Liver (tissue), 3 donors: ENCODE results near the gene RBFOX1.

Experiments
- FOXA1 ChIP-seq: IDR thresholded peaks from 2 replicates; pipeline ENCODE4 v1.6.1; 2016; ENCODE audit warnings: antibody characterized with exemption
- HNF4A ChIP-seq, 2 donors: conservative IDR thresholded peaks; 2 replicates each; pipeline ENCODE4 v1.6.1; 2016; ENCODE audit warnings: antibody characterized with exemption in 2 of 2, mild to moderate bottlenecking in 2 of 2
- RAD21 ChIP-seq, 2 donors: IDR thresholded peaks; 2 replicates each; pipeline ENCODE4 v1.6.1; 2016; ENCODE audit warnings: antibody characterized with exemption in 2 of 2, mild to moderate bottlenecking in 2 of 2
- TAF1 ChIP-seq: conservative IDR thresholded peaks from 2 replicates; pipeline ENCODE4 v1.6.1; 2016; ENCODE audit warnings: antibody characterized with exemption, mild to moderate bottlenecking
- YY1 ChIP-seq: IDR thresholded peaks from 2 replicates; pipeline ENCODE4 v1.6.1; 2016; ENCODE audit warnings: antibody characterized with exemption, mild to moderate bottlenecking
- TF ChIP-seq, protein P1 (sequence below): IDR thresholded peaks from 2 replicates; pipeline ENCODE4 v1.6.1; 2016; ENCODE audit warnings: antibody characterized with exemption, mild to moderate bottlenecking
- TF ChIP-seq, protein P2 (sequence below): fragments of 150-350 bp; IDR thresholded peaks from 2 replicates; pipeline ENCODE4 v1.5.1; 2017; ENCODE audit warnings: improper control_type of control experiment, low read depth, low read length; ENCODE audit not compliant: missing input control
- TF ChIP-seq, protein P3 (sequence below): IDR thresholded peaks from 2 replicates; pipeline ENCODE4 v1.6.1; 2016; ENCODE audit warnings: antibody characterized with exemption
- TF ChIP-seq, protein P4 (sequence below): IDR thresholded peaks from 2 replicates; pipeline ENCODE4 v1.6.1; 2016; ENCODE audit warnings: antibody characterized with exemption
- donor health status: healthy.
- donor health status: healthy.

DNA sequence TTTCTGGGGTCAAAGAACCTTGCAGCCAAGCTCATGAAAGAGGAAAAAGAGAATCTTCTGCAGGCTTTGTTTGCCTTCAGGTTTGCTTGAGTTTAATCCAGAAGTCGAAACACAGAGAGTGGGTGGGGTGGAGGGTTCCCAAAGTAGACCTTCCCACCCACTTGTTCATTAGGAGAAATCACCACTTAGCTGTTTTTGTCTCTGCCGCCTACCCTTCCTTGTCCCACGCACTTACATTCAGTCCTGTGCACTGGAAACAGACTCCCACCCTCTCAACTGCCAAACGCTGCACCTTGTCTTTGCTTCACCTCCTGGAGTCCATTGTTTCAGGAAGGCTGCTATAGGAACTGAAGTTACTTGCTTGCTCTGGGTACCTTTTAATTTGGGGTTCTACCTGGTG, 38.6 kb upstream of the RBFOX1 start:
- TF ChIP-seq, protein P1, sequence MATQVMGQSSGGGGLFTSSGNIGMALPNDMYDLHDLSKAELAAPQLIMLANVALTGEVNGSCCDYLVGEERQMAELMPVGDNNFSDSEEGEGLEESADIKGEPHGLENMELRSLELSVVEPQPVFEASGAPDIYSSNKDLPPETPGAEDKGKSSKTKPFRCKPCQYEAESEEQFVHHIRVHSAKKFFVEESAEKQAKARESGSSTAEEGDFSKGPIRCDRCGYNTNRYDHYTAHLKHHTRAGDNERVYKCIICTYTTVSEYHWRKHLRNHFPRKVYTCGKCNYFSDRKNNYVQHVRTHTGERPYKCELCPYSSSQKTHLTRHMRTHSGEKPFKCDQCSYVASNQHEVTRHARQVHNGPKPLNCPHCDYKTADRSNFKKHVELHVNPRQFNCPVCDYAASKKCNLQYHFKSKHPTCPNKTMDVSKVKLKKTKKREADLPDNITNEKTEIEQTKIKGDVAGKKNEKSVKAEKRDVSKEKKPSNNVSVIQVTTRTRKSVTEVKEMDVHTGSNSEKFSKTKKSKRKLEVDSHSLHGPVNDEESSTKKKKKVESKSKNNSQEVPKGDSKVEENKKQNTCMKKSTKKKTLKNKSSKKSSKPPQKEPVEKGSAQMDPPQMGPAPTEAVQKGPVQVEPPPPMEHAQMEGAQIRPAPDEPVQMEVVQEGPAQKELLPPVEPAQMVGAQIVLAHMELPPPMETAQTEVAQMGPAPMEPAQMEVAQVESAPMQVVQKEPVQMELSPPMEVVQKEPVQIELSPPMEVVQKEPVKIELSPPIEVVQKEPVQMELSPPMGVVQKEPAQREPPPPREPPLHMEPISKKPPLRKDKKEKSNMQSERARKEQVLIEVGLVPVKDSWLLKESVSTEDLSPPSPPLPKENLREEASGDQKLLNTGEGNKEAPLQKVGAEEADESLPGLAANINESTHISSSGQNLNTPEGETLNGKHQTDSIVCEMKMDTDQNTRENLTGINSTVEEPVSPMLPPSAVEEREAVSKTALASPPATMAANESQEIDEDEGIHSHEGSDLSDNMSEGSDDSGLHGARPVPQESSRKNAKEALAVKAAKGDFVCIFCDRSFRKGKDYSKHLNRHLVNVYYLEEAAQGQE, result no peak
- TF ChIP-seq, protein P2, sequence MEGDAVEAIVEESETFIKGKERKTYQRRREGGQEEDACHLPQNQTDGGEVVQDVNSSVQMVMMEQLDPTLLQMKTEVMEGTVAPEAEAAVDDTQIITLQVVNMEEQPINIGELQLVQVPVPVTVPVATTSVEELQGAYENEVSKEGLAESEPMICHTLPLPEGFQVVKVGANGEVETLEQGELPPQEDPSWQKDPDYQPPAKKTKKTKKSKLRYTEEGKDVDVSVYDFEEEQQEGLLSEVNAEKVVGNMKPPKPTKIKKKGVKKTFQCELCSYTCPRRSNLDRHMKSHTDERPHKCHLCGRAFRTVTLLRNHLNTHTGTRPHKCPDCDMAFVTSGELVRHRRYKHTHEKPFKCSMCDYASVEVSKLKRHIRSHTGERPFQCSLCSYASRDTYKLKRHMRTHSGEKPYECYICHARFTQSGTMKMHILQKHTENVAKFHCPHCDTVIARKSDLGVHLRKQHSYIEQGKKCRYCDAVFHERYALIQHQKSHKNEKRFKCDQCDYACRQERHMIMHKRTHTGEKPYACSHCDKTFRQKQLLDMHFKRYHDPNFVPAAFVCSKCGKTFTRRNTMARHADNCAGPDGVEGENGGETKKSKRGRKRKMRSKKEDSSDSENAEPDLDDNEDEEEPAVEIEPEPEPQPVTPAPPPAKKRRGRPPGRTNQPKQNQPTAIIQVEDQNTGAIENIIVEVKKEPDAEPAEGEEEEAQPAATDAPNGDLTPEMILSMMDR, result no peak
- TF ChIP-seq RAD21 (IDR thresholded peaks at IDR 0.05), result no peak
- TF ChIP-seq YY1, result no peak
- TF ChIP-seq, protein P3, sequence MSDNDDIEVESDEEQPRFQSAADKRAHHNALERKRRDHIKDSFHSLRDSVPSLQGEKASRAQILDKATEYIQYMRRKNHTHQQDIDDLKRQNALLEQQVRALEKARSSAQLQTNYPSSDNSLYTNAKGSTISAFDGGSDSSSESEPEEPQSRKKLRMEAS, result no peak
- no peak for TF ChIP-seq FOXA1
- TF ChIP-seq, protein P4, sequence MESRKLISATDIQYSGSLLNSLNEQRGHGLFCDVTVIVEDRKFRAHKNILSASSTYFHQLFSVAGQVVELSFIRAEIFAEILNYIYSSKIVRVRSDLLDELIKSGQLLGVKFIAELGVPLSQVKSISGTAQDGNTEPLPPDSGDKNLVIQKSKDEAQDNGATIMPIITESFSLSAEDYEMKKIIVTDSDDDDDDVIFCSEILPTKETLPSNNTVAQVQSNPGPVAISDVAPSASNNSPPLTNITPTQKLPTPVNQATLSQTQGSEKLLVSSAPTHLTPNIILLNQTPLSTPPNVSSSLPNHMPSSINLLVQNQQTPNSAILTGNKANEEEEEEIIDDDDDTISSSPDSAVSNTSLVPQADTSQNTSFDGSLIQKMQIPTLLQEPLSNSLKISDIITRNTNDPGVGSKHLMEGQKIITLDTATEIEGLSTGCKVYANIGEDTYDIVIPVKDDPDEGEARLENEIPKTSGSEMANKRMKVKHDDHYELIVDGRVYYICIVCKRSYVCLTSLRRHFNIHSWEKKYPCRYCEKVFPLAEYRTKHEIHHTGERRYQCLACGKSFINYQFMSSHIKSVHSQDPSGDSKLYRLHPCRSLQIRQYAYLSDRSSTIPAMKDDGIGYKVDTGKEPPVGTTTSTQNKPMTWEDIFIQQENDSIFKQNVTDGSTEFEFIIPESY, result no peak
- no peak for TF ChIP-seq HNF4A (conservative IDR thresholded peaks at IDR 0.05)
- no peak for TF ChIP-seq TAF1
